ENCODE measurements around the gene ITGA3.

Gene ITGA3

DNA sequence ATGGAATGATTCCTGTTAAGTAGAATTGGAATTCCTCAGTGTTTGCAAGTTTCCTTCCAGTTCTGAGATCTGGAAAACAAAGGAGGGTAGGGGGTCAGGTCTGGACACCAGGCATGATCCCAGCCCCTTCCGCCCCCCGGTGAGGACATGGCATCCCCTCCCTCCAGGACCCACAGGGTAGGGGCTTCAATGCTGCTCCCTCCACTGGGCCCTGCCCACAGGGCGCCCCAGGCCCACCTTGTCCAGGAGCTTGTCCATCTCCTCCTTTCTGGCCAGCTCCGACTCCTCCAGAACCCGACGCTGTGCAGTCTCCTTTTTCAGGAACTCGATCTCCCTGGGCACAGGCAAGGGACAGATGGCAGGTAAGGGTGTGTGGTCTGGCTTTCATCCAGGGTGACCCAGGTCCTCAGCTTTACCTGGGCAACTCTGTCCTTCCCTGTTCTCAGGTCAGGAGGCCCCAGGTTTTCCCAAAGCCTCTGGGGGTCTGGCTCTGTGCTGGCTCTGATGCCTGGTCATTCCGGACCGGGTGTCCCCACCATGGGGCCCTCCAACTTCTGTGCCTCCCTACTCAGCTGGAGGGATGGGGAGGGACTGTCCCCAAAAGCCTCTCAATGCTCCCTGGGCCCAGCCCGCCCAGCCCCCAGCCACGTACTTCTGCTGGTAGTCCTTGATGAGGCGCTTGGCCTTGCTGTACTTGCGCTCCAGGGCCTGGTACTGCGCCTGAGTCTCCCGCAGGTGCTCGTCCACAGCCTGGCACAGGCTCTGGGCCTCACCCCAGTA lies 79.6 kb downstream of the ITGA3 start:
- ATAC-seq (ENCODE audit: insufficient read depth, low read depth) (no peak), DNase-seq (no peak)
- no peak overlapping the region for H3K4me3 ChIP-seq (ENCODE audit: low read depth in 1 of 2, low read length in 2 of 2)
- no peak overlapping the region for H3K27ac ChIP-seq (ENCODE audit: low read length)
- H3K27me3 ChIP-seq (ENCODE audit: insufficient read depth, low read length, poor library complexity): no peaks in the 10 kb centered on the region
- H3K4me2 ChIP-seq (ENCODE audit: insufficient read depth, low read length): no peak overlapping the region
- H3K36me3 ChIP-seq (ENCODE audit: insufficient read depth, low read length): peaks cover 60% of the 10 kb centered on the region
- H3K9ac ChIP-seq (ENCODE audit: low read depth, low read length): no peak overlapping the region
- no peak overlapping the region for H2AFZ ChIP-seq (ENCODE audit: low read depth, low read length)
- H3K9me3 ChIP-seq (ENCODE audit: insufficient read depth, low read length, severe bottlenecking): no peaks in the 10 kb centered on the region
- TF ChIP-seq EZH2 (IDR thresholded peaks at IDR 0.05; ENCODE audit: borderline replicate concordance, low read depth, low read length, severe bottlenecking): no peak
- TF ChIP-seq, protein P1, sequence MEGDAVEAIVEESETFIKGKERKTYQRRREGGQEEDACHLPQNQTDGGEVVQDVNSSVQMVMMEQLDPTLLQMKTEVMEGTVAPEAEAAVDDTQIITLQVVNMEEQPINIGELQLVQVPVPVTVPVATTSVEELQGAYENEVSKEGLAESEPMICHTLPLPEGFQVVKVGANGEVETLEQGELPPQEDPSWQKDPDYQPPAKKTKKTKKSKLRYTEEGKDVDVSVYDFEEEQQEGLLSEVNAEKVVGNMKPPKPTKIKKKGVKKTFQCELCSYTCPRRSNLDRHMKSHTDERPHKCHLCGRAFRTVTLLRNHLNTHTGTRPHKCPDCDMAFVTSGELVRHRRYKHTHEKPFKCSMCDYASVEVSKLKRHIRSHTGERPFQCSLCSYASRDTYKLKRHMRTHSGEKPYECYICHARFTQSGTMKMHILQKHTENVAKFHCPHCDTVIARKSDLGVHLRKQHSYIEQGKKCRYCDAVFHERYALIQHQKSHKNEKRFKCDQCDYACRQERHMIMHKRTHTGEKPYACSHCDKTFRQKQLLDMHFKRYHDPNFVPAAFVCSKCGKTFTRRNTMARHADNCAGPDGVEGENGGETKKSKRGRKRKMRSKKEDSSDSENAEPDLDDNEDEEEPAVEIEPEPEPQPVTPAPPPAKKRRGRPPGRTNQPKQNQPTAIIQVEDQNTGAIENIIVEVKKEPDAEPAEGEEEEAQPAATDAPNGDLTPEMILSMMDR (IDR thresholded peaks at IDR 0.05; ENCODE audit: borderline replicate concordance, extremely low read depth, low read length, poor library complexity, severe bottlenecking): no peak
- H3K4me1 ChIP-seq (ENCODE audit: insufficient read depth, low read length): peaks cover 6% of the 10 kb centered on the region
- no peaks in the 10 kb centered on the region for H3K79me2 ChIP-seq (ENCODE audit: insufficient read depth, low read length)
- H4K20me1 ChIP-seq (ENCODE audit: insufficient read depth, low read length): peaks cover 44% of the 10 kb centered on the region

DNA sequence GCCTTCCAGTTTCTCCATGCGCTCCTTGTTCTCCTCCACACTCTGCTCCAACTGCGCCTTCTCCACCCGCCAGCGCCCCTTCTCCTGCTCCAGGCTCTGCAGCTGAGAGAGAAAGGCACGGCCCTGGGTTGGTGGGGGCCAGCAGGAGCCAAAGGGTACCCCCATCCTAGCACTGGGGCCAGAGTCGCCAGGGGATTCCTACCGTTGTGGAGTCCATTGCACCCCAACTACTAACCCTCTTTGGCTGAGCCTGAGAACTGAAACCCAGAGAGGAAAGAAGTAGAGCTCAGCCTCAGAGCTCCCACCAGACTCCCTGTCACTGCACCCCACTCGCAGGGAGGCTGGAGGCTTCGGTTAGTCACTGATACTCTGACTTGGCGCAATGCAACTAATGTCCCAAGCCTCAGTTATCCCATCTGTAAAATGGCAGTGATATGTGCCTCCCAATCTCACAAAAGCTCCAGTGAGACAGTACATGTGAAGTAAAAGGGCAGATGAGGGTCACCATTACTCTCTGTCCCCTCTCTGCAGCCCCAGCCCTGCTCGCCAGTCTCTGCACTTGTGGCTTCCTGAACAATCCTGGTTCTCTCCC lies 80.3 kb downstream of the ITGA3 start:
- Histone ChIP-seq H3K27ac (ENCODE audit: low read length) (no peak overlapping the region), H3K36me3 (ENCODE audit: insufficient read depth, low read length) (peaks cover 67% of the 10 kb centered on the region), H3K9me3 (ENCODE audit: insufficient read depth, low read length, severe bottlenecking) (no peaks in the 10 kb centered on the region), H3K4me1 (ENCODE audit: insufficient read depth, low read length) (peaks cover 13% of the 10 kb centered on the region), H3K9ac (ENCODE audit: low read depth, low read length) (no peak overlapping the region), H2AFZ (ENCODE audit: low read depth, low read length) (no peak overlapping the region), H3K79me2 (ENCODE audit: insufficient read depth, low read length) (no peaks in the 10 kb centered on the region), H4K20me1 (ENCODE audit: insufficient read depth, low read length) (peaks cover 41% of the 10 kb centered on the region), H3K27me3 (ENCODE audit: insufficient read depth, low read length, poor library complexity) (no peaks in the 10 kb centered on the region), H3K4me3 (ENCODE audit: low read depth in 1 of 2, low read length in 2 of 2) (no peak overlapping the region), H3K4me2 (ENCODE audit: insufficient read depth, low read length) (no peak overlapping the region)
- DNase-seq (no peak), ATAC-seq (ENCODE audit: insufficient read depth, low read depth) (no peak)
- no peak for TF ChIP-seq EZH2 (IDR thresholded peaks at IDR 0.05; ENCODE audit: borderline replicate concordance, low read depth, low read length, severe bottlenecking)
- TF ChIP-seq, protein P1 (IDR thresholded peaks at IDR 0.05; ENCODE audit: borderline replicate concordance, extremely low read depth, low read length, poor library complexity, severe bottlenecking): no peak

DNA sequence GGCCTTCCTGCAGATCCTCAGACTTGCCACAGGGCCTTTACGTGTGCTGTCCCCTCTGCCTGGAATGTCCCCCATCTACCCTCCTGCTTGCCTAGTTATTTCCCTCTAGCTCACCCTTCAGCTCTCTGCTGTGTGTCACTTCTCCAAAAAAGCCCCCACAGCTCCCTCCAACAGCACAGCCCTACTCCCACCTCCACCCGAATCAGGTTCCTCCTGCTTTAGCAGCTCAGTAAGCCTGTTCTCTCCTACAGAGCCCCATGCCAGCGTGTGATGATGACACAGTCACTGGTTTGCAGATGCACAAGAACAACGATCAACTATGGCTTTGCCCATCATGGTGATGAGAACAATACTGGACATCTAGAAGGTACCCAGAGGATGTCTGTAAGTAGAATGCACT lies 81.1 kb downstream of the ITGA3 start:
- no peak overlapping the region for H3K4me3 ChIP-seq (ENCODE audit: low read depth in 1 of 2, low read length in 2 of 2)
- H3K9me3 ChIP-seq (ENCODE audit: insufficient read depth, low read length, severe bottlenecking): no peaks in the 10 kb centered on the region
- no peak overlapping the region for H3K9ac ChIP-seq (ENCODE audit: low read depth, low read length)
- no peak for DNase-seq
- H4K20me1 ChIP-seq (ENCODE audit: insufficient read depth, low read length): peaks cover 45% of the 10 kb centered on the region
- H3K36me3 ChIP-seq (ENCODE audit: insufficient read depth, low read length): peaks cover 72% of the 10 kb centered on the region
- no peak overlapping the region for H2AFZ ChIP-seq (ENCODE audit: low read depth, low read length)
- H3K4me1 ChIP-seq (ENCODE audit: insufficient read depth, low read length): peaks cover 18% of the 10 kb centered on the region
- TF ChIP-seq EZH2 (IDR thresholded peaks at IDR 0.05; ENCODE audit: borderline replicate concordance, low read depth, low read length, severe bottlenecking): no peak
- TF ChIP-seq, protein P1 (IDR thresholded peaks at IDR 0.05; ENCODE audit: borderline replicate concordance, extremely low read depth, low read length, poor library complexity, severe bottlenecking): no peak
- H3K27me3 ChIP-seq (ENCODE audit: insufficient read depth, low read length, poor library complexity): no peaks in the 10 kb centered on the region
- H3K4me2 ChIP-seq (ENCODE audit: insufficient read depth, low read length): no peak overlapping the region
- ATAC-seq (ENCODE audit: insufficient read depth, low read depth): no peak
- no peak overlapping the region for H3K27ac ChIP-seq (ENCODE audit: low read length)
- no peaks in the 10 kb centered on the region for H3K79me2 ChIP-seq (ENCODE audit: insufficient read depth, low read length)

Measured in DND-41 (cell line).